ENCODE data around the gene RNF13. TPM values are rescaled to one million over a fixed set of nuclear protein-coding genes. Genes with fewer than 3 reads are reported as not detected.

RNF13 gene
- total RNA-seq, 1 donor from 2014 or later = 32.8 TPM

DNA sequence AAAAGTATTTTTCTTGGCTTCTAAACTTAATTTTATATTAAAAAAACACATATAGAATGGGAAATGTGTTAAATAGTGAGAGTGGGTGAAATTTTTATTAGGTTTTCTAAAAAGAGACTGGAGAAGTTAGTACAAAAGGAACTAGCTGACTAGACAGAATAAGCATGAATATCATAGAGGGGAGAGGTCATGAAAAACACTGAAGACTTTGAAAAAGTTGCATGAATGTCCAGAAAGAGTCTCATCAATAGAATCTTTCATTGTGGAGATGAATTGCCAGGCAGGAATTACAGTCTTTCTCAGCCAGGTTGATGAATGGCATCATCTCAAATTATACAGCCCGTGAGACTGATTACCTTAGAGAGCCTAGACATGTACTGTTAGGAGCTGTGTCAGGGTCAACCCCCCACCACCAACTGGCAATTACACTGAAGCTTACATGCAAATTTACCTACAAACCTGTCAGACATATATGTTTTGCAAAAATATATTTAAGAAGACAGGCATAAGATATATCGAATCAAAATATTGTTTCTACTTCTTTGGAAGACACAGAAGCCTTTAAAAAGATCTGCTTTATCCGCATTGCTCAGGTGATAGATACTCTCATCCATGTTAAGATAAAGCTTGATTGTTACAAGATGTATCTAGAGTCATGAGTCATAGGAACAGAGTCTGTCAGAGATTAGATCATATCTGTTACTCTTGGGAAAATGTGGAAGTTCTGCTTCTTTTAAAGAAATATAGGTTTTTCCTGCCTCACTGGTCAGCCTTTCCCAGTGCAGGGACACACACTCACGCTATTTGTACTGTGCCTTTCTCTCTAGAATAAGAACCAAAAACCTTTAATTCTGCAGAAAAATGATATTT, 192.5 kb downstream of the RNF13 start:
- no peak for ATAC-seq

DNA sequence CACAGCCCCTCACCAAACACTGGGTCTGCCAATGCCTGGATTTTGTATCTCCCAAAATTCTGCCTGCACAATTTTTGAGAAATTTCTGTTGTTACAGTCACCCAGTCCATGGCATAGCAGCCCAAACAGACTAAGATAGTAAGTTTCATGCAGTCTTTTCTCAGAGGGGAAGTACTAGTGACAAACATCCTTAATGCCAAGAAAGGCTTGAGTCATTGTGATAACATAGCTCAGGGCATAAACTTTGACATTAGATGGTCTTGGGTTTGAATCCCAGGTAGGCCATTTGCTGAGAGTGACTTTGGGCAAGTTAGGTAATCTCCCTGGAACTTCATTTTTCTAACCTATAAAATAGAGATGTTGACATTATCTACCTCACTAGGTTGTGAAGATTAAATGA, 193.8 kb downstream of the RNF13 start:
- ATAC-seq = no peak

Other genes with a start within 250 kb of the RNF13 start
- 30.7 TPM for gene WWTR1, start 155.2 kb upstream of the RNF13 start, total RNA-seq
- 30.5 TPM for gene COMMD2, start 60.7 kb upstream of the RNF13 start, total RNA-seq
- not detected for gene ANKUB1, start 20.7 kb upstream of the RNF13 start, total RNA-seq
- 51.0 TPM for gene PFN2, start 157.7 kb downstream of the RNF13 start, total RNA-seq

Data from esophagus mucosa (tissue), 1 donor.